Measurements from ENCODE around the gene BBIP1. TPM values are rescaled to one million over a fixed set of nuclear protein-coding genes. Genes with fewer than 3 reads are reported as not detected.

The BBIP1 gene
- total and polyA plus RNA-seq, 10 of the 15 experiments (the other 5 are each of a cell fraction or from before 2014, with no cell fraction given): 13.8 to 40.8 (median 31.3) TPM

- TF ChIP-seq YY1 (IDR thresholded peaks at IDR 0.05; ENCODE audit: low read depth, low read length) (peak; percentile 73), IKZF1 (conservative IDR thresholded peaks at IDR 0.05) (peak; percentile 57; the same call in 1 of the 2 replicates), RUNX3 (IDR thresholded peaks at IDR 0.05; ENCODE audit: low read length) (peak; percentile 15; the same call in 1 of the 2 replicates), ZNF622 (IDR thresholded peaks at IDR 0.05) (no peak), MEF2B (IDR thresholded peaks at IDR 0.05; ENCODE audit: partially characterized antibody, poor library complexity, severe bottlenecking) (peak; percentile 94), ZNF687 (IDR thresholded peaks at IDR 0.05) (0 out of 2 replicates have a peak, but pooled peaks have one; percentile 40), RB1 (IDR thresholded peaks at IDR 0.05; ENCODE audit: borderline replicate concordance) (peak; percentile 43; the same call in 1 of the 2 replicates), EED (IDR thresholded peaks at IDR 0.05; ENCODE audit: low read depth) (peak; percentile 33; the same call in 1 of the 2 replicates), IKZF2 (IDR thresholded peaks at IDR 0.05) (peak in 1 of 2 experiments; percentile 55; a peak in 2 of 4 replicates)
Measured at GRCh38 chr10:110857265-110858171, 61.5 kb downstream of the BBIP1 start (continued).

Data from GM12878 (cell line).